ENCODE data around the gene RGS7BP.

- no peak for TF ChIP-seq POLR2AphosphoS5 (IDR thresholded peaks at IDR 0.05; ENCODE audit: low read depth, low read length)
- no peak for TF ChIP-seq POLR2A (IDR thresholded peaks at IDR 0.05; ENCODE audit: borderline replicate concordance, extremely low read depth, insufficient read depth, insufficient read length)
- no peak for TF ChIP-seq CTCF (IDR thresholded peaks at IDR 0.05 in 2 of 3, conservative IDR thresholded peaks at IDR 0.05 in 1 of 3; ENCODE audit: borderline replicate concordance in 1 of 3, insufficient read depth in 1 of 3, low read depth in 2 of 3, low read length in 2 of 3)
- TF ChIP-seq CEBPB (IDR thresholded peaks at IDR 0.05; ENCODE audit: low read depth), result no peak
- TF ChIP-seq SRF (IDR thresholded peaks at IDR 0.05; ENCODE audit: low read depth), result no peak
- no peak for TF ChIP-seq ATF3 (IDR thresholded peaks at IDR 0.05)
These were observed 64.0 kb downstream of the RGS7BP start for GRCh38 chr5:64569858-64570257.
